OCI-LY7 (cell line): ENCODE data around the gene PODNL1.

Experiments used
- CTCF ChIP-seq: fragments of 200-600 bp; sonication (generic); conservative IDR thresholded peaks from 2 replicates; pipeline ENCODE4 v1.5.1; 2014; ENCODE audit warnings: mild to moderate bottlenecking, antibody characterized with exemption, low read length, moderate library complexity, mixed read lengths
- EZH2phosphoT487 ChIP-seq: fragments of 200-600 bp; sonication (generic); IDR thresholded peaks from 2 replicates; pipeline ENCODE4 v1.6.1; 2018; ENCODE audit warnings: low read depth, borderline replicate concordance, mild to moderate bottlenecking, mixed run types, antibody characterized with exemption, low read length, moderate library complexity, mixed read lengths

DNA sequence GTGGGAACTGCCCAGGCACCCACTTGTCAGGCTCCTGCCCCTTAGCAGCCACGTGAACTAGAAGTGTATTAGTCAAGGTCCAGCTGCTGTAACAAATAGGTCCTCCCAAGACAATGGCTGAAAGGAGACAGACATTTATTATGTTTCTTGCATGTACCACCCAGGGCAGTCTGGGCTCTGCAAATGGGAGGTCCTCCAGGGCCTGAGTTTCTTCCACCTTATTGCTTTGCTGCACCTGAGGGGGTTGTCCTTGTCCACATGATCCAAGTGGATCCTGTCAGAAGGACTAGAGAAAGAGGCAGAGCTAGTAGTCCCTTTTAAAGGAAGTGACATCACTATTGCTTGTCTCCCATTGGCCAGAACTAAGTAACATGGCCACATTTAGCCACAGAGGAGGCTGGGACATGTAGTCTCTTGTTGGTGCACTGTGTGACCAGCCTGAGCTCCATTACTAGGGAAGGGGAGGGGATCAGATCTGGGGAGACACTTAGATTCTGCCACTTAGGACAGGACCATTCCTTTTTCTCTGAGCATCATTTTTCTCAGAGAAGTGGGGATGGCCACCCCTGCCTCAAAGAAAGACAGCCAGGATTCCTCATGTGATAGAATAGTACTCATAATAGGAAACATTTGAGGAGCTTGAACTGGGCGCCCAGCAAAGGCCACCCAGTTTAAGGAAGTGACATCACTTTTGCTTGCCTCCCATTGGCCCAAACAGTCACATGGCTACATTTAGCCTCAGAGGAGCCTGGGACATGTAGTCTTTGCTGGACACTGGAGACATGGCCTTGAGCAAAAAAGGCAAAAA lies 17.1 kb downstream of the PODNL1 start:
- TF ChIP-seq CTCF (no peak), EZH2phosphoT487 (no peak)
